Omental fat pad (tissue), 4 donors: ENCODE data around the gene DCAF6. TPM values are rescaled to one million over a fixed set of nuclear protein-coding genes. Genes with fewer than 3 reads are reported as not detected.

Experiments
- ATAC-seq: fragments of 150-250 bp; one replicate; pipeline ENCODE4 v1.9.1; 2016; ENCODE audit warnings: mild to moderate bottlenecking, moderate library complexity; ENCODE audit not compliant: low FRiP score
- DNase-seq: peaks from one replicate; pipeline ENCODE4 v3.0.0-alpha.2; 2019; ENCODE audit warnings: low spot score
- small RNA-seq: library from RNA; depleted of rRNA; stranded (forward); fragments of <200 nt; gene quantifications from one replicate; pipeline ENCODE3, GENCODE V24; 2016
- total RNA-seq, 4 donors: library from RNA; depleted of rRNA; stranded (reverse); fragments of >200 nt; gene quantifications; one replicate each; pipeline ENCODE4 v1.1.0, GENCODE V29; 2016
- TF ChIP-seq, protein P1 (sequence below), 3 donors: fragments of 450-650 bp; IDR thresholded peaks; one replicate each; pipeline ENCODE4 v1.5.1; 2016 to 2017; ENCODE audit warnings: antibody characterized with exemption in 3 of 3, mild to moderate bottlenecking in 3 of 3, moderate library complexity in 2 of 3

The DCAF6 gene
- total RNA-seq, 4 donors from 2014 or later = 57.2 to 98.4 (median 75.5) TPM

DNA sequence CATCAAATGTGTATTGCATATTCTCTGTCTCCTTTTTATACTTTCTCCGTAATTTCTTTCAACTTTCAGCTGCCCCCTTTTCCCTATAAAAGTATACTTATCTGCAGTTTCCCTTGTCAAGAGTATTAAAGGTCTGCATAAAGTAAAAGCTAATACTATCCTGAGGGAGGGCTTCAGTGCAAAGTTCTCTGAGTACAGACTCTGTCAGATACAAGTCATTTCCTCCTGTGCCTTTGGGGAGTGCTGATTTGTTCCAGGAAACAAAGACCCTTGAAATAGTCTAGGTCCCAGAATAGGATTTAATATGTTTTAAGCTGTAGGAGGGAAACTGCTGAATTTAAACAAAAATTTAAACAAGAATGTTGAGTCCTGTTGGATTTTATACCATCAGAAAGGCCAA is 188.6 kb downstream of the DCAF6 start:
- TF ChIP-seq, protein P1, sequence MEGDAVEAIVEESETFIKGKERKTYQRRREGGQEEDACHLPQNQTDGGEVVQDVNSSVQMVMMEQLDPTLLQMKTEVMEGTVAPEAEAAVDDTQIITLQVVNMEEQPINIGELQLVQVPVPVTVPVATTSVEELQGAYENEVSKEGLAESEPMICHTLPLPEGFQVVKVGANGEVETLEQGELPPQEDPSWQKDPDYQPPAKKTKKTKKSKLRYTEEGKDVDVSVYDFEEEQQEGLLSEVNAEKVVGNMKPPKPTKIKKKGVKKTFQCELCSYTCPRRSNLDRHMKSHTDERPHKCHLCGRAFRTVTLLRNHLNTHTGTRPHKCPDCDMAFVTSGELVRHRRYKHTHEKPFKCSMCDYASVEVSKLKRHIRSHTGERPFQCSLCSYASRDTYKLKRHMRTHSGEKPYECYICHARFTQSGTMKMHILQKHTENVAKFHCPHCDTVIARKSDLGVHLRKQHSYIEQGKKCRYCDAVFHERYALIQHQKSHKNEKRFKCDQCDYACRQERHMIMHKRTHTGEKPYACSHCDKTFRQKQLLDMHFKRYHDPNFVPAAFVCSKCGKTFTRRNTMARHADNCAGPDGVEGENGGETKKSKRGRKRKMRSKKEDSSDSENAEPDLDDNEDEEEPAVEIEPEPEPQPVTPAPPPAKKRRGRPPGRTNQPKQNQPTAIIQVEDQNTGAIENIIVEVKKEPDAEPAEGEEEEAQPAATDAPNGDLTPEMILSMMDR (IDR thresholded peaks at IDR 0.05) = no peak
- no peak for DNase-seq
- no peak for ATAC-seq

Small RNAs within 50 kb of the gene (small RNA-seq; reads per million reads assigned to genes)
- gene MIR1255B2 = not detected

Other genes starting within 250 kb of the DCAF6 start
- gene MPZL1, start 214.7 kb upstream of the DCAF6 start, total RNA-seq = 100 to 1,000 TPM; 102 to 116 (median 108) TPM
- 1 to 10 TPM in 1 of 4 donors, under 1 TPM in 2, not detected in 1; 0.32 to 1.0 (median 0.75) TPM for gene ADCY10, start 22.5 kb upstream of the DCAF6 start, total RNA-seq
- gene MPC2, start 389 bp downstream of the DCAF6 start, total RNA-seq = 10 to 100 TPM; 18.7 to 39.1 (median 33.2) TPM
- gene GPR161, start 200.2 kb downstream of the DCAF6 start, total RNA-seq = 1 to 10 TPM; 4.0 to 8.0 (median 5.9) TPM
- gene TIPRL, start 242.3 kb downstream of the DCAF6 start, total RNA-seq = 10 to 100 TPM; 18.6 to 30.0 (median 19.8) TPM